ENCODE results near the gene NEUROD4.

Gene NEUROD4

DNA sequence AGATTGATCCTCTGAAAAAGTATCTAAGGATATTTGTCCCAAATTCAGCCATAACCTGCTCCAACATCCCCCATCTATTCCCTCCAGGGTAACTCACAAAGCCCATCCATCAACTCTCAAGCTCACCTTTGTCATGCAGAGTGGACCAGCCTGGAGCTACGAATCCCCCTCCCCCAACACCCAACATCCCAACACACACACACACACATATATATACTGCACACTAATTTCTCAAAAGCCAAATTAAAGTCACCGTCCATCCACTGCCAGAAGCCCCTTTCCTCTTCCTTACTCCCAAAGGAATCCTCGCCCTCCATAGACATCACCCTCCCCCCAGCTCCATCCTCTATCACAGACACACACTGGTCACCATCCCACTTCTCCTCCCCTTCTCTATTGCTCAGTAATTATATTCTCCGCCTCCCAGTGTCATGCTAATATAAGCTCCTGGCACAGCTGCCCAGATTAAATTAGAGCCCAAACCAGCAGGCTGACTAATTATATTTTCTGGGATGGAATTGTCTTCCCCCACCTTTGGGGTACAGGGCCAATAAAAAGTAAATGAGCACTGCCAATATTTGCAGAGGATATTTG is 21.7 kb upstream of the NEUROD4 start:
- no peak for FAIRE-seq

DNA sequence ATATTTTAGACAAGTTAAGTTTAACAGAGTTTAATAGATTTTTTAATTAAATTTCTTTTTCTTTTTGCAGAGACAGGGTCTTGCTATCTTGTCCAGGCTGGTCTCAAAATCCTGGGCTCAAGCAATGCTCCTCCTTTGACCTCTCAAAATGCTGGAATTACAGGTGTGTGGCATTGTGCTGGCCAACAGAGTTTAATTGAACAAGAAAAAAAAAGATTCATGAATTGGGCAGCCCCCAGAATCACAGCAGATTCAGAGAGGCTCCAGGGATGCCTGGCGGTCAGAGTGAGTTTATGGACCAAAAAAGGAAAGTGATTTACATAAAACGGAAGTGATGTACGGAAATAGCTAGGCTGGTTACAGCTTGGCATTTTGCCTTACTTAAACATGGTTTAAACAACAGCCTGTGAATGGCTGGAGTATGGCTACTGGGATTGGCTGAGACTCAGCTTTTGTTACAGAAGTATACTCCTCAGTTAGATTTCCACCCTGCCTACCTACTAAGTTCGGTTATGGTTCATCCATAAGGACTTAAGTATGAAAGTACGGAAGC is 20.7 kb upstream of the NEUROD4 start:
- no peak for FAIRE-seq
- no peak for DNase-seq (ENCODE audit: low spot score)

More for the DNA sequence above, 21.7 kb upstream of the NEUROD4 start:
- no peak for DNase-seq (ENCODE audit: low spot score)

DNA sequence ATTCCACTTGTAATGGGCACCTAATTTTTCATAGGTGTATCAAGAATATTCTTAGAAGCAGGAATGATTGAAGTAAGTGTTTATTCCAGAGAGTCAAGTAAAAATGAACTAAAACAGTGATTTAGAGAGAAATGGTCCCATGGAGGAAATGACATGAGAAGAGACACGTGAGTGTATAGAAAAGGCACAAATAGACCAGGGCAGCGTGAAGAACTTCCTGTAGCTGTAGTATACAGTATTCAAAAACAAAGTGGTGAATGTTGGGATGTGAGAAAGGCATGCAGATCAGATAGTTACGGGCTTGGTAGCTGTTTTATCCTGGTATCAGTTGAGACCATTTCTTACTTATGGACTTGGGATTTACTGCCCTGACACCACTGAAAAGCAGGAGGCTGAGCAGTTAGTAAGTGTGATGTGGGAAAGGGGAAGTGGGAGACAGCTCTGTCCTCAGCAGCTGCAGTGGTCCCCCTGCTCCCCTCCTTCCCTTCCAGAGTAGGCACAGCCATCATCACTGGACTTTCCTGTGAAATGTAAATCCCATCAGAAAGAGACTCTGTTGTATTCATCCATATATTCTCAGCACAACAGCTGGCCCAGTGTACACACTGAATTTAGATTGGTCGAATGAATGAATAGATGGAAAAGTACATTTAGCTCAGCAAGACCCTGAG is 18.4 kb upstream of the NEUROD4 start:
- DNase-seq (ENCODE audit: low spot score): no peak
- FAIRE-seq: no peak

DNA sequence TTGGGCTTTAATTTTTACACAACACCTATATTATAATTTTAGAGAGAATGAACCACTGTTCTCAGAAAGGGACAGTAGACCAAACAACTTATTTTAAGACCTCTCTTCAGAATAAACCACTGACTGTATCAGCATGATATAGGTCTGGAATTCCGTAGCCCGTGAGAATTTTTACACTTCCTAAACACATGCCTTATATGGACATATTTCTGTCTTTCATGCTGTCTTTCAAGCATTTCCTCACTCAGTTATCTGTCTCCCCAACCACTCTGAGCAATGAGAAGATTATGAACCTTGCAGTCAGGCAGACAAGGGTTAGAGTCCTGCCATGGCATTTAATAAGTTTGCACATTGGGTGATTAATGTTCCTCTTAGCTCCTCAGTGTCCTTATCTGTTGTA is 17.4 kb upstream of the NEUROD4 start:
- no peak for FAIRE-seq
- DNase-seq (ENCODE audit: low spot score): no peak

DNA sequence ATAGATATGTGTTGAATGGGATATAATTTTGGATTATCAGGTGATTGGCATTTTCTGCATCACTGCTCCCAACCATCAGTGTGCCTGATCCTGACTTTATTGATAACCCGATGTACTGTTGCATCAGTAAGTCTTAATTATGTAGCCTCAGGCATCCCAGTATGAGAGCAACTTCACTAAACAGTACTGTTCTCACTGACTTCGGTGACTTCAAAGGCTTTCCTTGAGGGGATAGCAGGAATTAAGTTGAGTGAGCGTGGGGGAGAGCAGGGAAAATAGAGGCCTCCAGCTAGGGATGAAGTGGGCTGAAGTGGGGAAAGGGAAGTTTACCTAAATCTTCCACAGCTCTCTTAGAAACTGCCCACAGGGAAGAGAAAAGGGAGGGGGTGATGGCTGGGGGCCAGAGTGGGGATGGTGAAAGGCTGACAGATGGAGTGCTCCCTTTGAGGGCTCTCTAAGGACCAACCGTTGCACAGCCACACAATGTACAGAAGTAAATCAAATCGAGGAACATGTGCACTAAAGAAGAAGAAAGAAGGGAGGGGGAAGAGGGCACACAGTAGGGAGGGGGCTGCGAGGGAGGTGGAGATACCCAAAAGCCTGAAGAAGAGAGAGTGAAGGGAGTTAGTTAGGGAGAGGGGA is 10.7 kb upstream of the NEUROD4 start:
- FAIRE-seq (no peak), DNase-seq (ENCODE audit: low spot score) (no peak)

DNA sequence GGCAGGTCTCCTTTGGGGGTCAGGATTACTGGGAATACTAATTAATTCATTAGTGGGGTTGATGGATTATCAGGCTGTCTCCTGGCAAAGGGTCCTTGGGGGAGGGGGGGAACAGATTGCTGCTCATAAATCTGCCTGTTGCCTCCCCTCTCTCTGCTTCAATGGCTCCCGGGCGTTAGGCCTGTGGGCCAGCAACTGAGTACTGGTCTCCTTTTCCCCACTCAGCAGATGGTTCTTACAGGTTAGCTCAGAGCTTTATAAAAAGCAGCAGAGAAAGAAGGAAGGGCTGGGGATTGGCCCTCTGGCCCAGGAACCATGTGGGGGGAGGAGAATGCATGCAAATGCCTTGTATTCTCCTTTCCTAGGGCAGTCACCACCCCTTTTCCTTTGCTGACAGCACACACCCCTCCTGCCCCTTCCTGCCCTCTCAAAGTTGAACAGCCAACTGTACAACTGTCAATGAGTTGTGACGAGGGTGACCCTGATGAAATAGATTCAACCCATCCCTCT is 2.3 kb upstream of the NEUROD4 start:
- DNase-seq (ENCODE audit: low spot score) (no peak), FAIRE-seq (no peak)

DNA sequence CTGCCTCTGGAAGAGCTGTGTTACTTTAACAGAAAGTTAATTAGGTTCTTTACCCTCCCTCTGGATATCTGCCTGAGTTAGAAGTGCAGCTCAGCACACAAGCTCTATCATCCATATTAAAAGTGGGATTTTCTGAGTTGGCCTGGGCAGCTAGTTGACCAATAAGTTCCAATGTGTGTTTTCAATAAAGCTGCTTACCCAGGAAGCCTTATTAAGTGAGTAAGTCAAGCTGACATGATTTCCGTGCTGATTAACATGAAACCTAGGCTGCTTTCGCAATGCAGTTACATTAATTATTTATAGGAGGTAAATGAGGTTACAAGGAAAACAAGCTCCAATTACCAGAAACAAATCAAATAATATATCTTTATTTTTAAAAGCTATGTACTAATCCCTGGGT is 4.8 kb downstream of the NEUROD4 start:
- FAIRE-seq (no peak), DNase-seq (ENCODE audit: low spot score) (no peak)

DNA sequence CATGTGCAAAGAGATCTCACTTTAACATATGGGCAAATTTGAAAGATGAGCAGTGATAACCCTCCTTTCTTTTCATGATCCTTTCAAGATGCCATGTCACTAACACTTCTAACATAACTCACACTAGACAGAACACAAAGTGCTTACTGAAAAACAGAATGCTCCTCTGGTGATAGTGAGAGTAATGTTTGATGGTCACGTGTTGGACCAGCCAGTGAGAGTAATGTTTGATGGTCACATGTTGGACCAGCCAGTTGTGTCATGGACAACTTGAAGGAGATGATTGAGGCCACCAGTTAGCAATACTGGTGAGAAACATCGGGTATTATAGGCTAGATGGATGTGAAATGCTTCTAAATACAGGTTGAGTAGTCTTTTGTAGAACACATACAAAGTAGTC is 5.7 kb downstream of the NEUROD4 start:
- DNase-seq (ENCODE audit: low spot score): no peak
- no peak for FAIRE-seq

DNA sequence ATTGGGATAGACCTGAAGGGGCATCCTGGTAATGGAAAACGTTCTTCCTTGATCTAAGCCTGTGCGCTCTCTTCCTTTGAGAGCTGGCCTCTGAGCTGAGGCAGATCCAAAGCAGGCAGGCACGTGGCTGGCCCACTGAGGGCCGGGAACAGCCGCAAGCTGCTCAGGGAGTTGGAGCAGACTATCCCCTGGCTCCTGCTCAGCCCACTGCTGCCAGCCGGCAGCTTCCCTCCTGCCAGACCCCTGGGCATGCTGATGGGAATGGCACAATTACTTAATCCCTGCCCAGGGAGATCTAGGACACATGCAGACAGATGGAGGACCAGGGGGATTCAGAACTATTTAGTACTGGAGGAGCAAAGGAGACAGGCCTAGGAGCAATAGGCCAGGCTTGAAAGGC is 14.4 kb downstream of the NEUROD4 start:
- FAIRE-seq (no peak), DNase-seq (ENCODE audit: low spot score) (no peak)

DNA sequence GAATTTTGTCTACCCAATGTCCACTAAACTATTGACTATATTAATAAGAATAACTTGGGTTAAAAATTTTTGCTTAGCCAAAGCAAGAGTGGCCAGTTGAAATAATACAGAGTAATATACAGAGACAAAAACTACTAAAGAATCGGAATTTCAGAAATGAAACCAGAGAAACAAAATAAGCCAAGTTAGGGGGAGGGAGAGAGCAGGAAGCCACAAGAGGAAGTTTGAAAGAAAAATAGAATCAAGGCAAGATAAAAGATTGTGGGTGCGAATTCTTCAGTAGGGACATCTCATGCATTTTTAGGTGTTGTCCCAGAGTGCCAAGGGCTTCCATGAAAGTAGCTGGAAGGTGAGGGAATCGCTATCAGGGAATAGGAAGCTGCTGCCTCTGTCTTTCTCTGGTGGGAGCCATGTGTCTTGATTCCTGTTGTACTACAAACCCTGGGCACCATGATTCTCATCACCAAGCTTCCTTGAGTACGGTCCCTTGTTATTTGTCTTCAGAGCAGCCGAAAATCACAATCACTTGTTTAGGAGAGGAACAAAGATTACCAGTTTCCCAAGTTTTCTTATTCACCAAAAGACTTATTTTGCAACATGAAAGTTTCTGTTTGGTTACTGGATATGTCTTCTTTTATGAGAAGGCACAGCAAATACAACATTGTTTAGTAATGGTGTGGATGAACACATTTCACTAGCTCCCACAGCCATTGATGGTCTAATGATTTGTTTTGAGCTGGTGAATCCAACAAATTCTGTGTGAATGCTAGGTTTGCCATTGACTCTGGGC is 16.7 kb downstream of the NEUROD4 start:
- FAIRE-seq (no peak), DNase-seq (ENCODE audit: low spot score) (no peak)

DNA sequence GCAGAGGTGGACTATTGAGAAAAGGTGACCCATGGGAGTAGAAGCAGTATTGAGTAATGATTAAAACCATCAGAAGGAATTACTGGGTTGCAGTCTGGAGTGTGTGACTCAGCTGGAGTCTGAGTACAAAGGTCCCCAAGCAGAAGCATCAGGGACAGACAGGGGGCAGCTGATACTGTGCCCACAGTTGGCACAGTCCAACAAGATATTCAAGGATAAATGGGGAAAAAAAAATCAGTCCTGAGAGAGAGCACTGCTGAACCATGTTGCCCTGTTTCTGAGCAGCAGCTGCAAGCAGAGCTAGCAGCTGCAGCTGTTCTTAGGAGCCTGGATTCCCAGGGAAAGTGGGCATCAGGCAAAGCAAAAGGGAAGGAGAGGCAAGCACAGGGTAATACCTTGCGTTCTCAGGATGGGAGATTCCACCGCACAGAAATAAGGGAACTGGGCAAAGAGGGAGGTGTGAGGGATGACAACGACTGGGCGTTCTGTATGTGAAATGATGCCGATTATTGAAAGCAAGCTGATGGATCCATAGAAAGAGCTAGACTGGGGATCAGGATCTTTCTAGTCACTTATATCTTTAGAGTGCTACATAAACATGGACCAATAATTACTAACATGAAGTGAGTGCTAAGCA is 17.7 kb downstream of the NEUROD4 start:
- no peak for DNase-seq (ENCODE audit: low spot score)
- no peak for FAIRE-seq

DNA sequence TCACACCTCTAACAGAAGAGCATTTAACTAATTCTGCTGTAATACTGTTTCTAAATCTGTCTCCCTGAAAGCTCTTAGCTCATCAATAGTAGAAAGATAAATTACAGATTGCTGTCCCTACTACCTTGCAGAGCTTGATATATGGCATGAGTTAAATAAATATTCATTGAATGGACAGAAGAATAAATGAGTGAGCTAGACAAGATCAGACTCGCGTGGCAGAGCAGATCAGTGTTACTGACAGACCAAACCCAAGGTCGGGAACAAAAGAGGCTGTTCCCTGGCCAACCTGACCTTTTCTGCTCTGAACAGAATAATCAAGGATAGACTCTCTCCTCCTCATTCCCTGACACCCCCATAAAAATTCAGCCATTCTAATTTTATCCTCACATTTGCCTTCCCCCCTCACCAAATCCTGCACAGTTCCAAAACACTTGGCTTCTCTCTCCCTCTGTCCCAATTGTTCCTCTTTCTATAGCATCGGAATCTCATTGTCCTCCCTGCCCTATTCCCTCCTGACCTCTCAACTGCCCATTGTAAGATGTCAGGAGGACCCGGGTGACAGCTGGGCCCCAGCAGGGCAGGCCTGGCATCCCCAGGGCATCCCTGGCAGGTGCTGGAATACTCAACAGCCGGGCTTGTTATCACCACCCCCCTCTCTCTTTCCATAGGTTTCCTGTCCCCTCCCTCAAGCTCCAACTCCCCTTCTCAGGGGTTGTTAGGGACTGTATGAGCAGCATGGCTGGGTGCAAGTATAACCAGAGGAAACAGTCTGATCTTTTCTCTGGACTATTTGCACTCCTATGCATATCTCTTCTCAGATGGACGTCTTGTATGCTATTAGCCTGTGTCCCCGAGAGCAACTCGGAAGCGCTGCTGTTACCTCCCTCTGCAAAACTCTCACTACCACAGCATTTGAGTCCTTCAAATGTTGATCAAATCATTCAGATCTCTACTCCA is 19.9 kb downstream of the NEUROD4 start:
- FAIRE-seq (no peak), DNase-seq (ENCODE audit: low spot score) (no peak)

DNA sequence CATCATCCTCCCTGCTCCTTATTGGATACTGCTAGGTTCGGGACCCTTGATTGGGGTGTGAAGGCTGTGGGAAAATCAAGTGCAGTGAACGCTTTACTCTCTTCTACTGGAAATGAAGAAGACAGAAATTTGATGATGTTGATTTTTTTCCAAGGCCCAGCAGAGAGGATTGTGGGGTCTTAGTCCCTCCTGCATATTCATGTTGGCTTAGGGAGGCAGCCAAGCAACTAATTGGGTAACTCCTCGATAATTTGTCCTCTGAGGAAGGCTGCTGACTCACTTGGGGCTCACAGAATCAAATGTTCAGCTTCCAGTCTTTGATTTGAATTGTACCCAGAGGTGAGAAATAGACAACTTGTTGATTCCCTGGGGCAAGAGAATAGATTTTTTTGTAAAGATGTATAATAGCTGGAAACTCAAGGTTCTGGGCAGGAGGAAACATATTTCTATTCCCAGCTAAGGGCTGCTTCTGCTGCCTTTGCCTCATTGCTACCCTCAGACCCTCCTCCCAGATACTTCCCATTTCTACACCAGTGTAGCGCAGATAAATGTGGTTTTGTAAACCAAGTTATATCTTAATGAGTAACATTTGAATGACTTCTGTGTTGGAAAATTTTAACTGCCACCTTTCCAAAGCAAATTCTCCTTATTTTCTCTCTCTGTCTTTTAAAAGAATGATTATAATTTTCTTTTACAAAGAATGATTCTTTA is 21.7 kb downstream of the NEUROD4 start:
- no peak for FAIRE-seq
- no peak for DNase-seq (ENCODE audit: low spot score)

DNA sequence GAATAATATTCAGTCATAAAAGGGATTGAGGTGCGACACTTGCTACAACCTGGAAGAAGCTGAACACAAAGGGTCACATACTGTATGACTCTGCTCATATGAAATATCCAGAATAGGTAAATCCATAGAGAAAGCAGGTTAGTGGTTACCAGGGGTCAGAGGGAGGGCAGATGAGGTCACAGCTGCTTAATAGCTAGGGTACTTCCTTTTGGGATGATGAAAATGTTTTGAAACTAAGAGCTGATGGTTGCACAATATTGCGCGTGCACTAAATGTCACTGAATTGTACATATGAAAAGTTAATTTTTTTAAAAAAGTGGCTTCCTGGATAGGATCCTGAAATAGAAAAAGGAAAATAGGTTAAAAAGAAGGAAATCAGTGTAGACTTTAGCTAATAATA is 23.8 kb downstream of the NEUROD4 start:
- no peak for FAIRE-seq
- no peak for DNase-seq (ENCODE audit: low spot score)

DNA sequence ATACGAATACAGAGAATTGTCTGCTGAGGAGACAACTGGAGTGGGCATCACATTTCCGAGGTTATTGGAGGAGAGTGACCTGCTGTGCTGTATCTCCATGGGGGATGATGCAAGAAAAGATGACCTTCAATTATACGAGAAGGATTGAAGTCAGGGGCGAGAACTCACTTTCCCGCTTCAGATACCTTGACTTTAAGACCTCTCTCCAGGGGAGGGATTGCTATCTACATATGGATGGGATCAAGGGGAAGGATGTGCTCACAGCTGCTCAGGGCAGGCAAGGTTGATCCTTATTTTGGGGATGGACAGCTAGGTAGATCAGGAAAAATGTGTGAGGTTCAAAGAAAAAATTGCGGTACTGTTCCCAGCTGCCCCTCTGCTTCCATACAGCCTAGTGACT is 24.4 kb downstream of the NEUROD4 start:
- FAIRE-seq (no peak), DNase-seq (ENCODE audit: low spot score) (no peak)

DNA sequence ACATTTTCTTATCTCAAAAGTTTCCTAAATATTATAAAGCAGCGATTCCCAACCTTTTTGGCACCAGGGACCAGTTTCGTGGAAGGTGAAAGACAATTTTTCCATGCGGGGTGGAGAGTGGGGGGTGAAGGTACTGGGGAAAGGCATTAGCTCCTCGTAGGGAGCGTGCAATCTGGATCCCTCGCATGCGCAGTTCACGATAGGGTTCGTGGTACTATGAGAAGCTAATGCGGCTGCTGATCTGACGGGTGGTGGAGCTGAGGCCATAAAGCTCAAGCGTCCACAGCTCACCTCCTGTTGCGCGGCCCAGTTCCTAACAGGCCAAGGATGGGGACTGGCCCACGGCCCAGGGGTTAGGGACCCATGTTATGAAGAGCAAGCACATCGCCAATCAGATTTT is 29.9 kb downstream of the NEUROD4 start:
- FAIRE-seq (no peak), DNase-seq (ENCODE audit: low spot score) (no peak)

DNA sequence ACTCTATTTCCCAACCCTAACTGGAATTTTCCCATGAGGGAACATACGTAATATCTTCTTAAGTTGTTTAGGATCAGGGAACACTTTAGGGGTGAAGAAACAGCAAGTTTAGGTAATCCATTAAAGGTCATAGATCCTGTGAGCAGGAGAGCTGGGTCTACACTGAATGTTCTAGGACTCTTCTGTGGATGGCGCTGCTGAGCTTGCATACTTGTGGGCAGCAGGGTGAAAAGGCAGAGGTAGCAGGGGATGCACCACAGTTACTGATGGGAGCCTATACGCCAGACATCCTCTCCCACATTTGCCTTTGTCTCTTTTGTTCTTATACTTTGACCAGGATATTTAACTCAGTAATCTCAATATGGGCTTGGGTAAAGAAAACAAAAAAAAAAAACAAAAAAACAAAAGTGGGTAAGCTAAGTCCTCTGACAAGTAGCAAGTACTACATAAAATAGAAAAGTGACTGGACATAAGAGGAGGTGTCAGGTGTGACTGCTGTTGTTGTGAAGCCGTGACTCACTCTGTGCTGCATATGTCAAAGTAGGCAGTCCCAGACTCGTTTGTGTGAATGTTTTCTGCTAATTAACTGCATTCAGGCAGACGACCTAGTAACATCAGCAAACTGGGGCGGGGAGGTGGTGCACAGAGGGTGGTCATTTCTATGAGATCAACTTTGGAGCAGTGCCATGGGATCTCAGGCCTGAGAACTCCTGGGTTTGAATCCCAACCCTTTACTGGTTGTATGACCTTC is 31.6 kb downstream of the NEUROD4 start:
- no peak for FAIRE-seq
- no peak for DNase-seq (ENCODE audit: low spot score)

DNA sequence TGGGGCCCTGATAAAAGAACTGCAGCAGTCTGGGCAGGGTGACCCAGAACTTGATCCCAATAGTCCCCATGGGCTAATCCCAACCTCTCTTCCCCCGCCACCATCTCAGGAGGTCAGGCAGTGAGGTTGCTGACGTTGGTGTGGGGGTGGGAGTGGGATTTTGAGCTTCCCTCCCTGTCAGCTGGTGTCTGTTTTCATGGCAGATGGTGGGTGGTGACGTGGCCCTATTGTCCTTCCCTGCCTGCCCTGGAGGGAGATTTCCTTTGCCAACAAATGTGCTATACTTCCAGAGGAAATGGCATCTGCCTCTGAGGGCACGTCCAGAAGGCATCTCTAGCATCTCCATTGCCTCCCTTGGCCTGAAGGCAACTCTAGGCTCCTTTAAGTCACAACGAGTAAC is 37.7 kb downstream of the NEUROD4 start:
- FAIRE-seq: no peak
- DNase-seq (ENCODE audit: low spot score): no peak

DNA sequence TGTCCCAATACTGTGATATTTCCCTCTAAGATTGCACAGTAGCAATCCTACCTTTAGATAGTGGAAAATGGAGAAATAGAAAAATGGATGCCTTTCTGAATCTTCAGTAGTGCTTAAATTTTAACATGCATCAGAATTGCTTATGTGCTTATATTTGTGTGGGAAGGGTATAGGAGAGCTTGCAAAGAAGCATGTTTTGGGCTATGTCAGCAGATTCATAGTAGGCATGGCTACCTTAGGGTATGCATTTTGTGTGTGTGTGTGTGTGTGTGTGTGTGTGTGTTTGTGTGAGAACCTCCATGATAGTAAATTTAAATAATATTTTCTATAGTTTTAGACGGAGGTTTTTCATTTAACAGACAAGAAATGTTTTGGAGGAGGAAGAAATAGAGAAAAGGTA is 38.3 kb downstream of the NEUROD4 start:
- DNase-seq (ENCODE audit: low spot score): no peak
- no peak for FAIRE-seq

All from RCC 7860 (cell line).